GM21737 (cell line): ENCODE data around the gene RDH16.
"Not testable (repeated sequence)": the region's sequence is repeated elsewhere in the genome, so short reads cannot be mapped to it uniquely, and the experiment has no call there.

Source experiments
- ATAC-seq: cut with Tn5 transposase; IDR thresholded peaks from one replicate; pipeline ENCODE4 v1.9.1; 2021; ENCODE audit warnings: mild to moderate bottlenecking, moderate library complexity; ENCODE audit not compliant: unreplicated experiment

Gene RDH16

GRCh38 chr12:56989861-56990610, 32.6 kb upstream of the RDH16 start:
- no peak for ATAC-seq

GRCh38 chr12:56988207-56988739, 30.9 kb upstream of the RDH16 start:
- no peak for ATAC-seq

- no peak for ATAC-seq
Observed at GRCh38 chr12:56987551-56988053, 30.2 kb upstream of the RDH16 start.

GRCh38 chr12:56987011-56987410, 29.6 kb upstream of the RDH16 start:
- no peak for ATAC-seq

- ATAC-seq: not testable (repeated sequence)
Observed at GRCh38 chr12:56985714-56986113, 28.3 kb upstream of the RDH16 start.

GRCh38 chr12:56983386-56983785, 26.0 kb upstream of the RDH16 start:
- no peak for ATAC-seq

- ATAC-seq: not testable (repeated sequence)
Observed at GRCh38 chr12:56982578-56983236, 25.3 kb upstream of the RDH16 start.

GRCh38 chr12:56980941-56981530, 23.6 kb upstream of the RDH16 start:
- ATAC-seq: no peak

- ATAC-seq: no peak
Observed at GRCh38 chr12:56980268-56980667, 22.9 kb upstream of the RDH16 start.

GRCh38 chr12:56979628-56980027, 22.2 kb upstream of the RDH16 start:
- ATAC-seq: no peak

GRCh38 chr12:56978397-56979138, 21.2 kb upstream of the RDH16 start:
- no peak for ATAC-seq

GRCh38 chr12:56977361-56977760, 20.0 kb upstream of the RDH16 start:
- not testable (repeated sequence) for ATAC-seq

- not testable (repeated sequence) for ATAC-seq
Observed at GRCh38 chr12:56974224-56974623, 16.8 kb upstream of the RDH16 start.

- not testable (repeated sequence) for ATAC-seq
Observed at GRCh38 chr12:56968910-56969309, 11.5 kb upstream of the RDH16 start.

- not testable (repeated sequence) for ATAC-seq
Observed at GRCh38 chr12:56965997-56966642, 8.7 kb upstream of the RDH16 start.

- not testable (repeated sequence) for ATAC-seq
Observed at GRCh38 chr12:56965124-56965523, 7.7 kb upstream of the RDH16 start.

- ATAC-seq: not testable (repeated sequence)
Observed at GRCh38 chr12:56963557-56963956, 6.1 kb upstream of the RDH16 start.

GRCh38 chr12:56962247-56962646, 4.8 kb upstream of the RDH16 start:
- not testable (repeated sequence) for ATAC-seq

GRCh38 chr12:56958422-56958821, 1.0 kb upstream of the RDH16 start:
- no peak for ATAC-seq

- ATAC-seq: no peak
Observed at GRCh38 chr12:56955631-56956256, 1.7 kb downstream of the RDH16 start.
